ENCODE measurements around the gene RANBP9.

Gene RANBP9

GRCh38 chr6:13643125-13643524 is 68.5 kb downstream of the RANBP9 start:
- DNase-seq = no peak

- no peak for DNase-seq
Observed at GRCh38 chr6:13641315-13641714, 70.3 kb downstream of the RANBP9 start.

- DNase-seq = no peak
Observed at GRCh38 chr6:13638626-13639025, 73.0 kb downstream of the RANBP9 start.

- DNase-seq = no peak
Observed at GRCh38 chr6:13638014-13638413, 73.6 kb downstream of the RANBP9 start.

DNA sequence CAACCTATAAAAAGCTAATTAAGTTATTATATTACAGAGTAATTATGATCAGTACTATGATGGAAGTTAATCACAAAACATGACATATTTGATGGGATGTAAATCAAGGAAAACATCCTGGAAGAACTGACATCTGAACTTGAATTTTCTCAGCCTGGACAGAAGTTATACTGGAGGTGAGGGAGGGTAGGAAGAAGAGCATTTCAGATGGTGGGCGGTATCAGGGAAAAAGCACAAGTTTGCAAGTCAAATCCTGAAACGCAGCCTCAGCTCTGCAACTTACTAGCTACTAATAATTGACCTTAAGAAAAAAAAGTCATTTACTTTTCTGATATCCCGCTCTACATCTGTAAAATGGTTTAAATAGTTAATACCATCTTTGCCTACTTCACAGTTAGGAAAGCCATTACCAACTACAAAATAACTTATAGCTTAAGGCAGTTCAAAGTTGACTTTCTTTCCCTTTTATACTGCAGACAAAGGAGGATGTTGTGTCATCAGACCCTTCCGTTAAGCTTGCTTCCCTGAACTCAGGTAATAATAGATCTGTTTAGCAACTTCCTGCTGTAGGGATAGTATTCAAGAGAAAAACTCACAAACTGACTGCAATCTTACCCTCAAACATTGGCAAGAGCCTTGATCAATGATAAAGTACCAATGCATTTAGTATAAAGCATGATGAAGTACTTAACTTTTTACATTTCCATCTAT is 75.5 kb downstream of the RANBP9 start:
- no peak for DNase-seq

GRCh38 chr6:13633343-13633742 is 78.3 kb downstream of the RANBP9 start:
- no peak for DNase-seq

DNA sequence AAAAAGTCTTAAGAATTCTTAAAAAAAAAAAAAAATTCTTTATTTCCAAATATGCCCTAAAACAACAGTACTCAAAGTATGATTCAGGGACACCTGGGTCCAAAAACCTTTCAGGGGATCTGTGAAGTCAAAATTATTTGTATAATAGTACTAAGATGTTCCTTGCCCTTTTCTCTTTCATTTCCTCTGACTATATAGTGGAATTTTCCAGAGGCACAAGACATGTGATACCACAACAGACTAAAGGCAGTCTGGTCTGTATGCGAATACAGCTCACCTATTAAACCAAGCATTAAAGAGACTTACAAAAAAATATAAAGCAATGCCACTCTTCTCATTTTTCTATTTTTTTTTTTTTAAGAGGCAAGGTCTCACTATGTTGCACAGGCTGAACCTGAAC is 81.1 kb downstream of the RANBP9 start:
- DNase-seq = no peak

DNA sequence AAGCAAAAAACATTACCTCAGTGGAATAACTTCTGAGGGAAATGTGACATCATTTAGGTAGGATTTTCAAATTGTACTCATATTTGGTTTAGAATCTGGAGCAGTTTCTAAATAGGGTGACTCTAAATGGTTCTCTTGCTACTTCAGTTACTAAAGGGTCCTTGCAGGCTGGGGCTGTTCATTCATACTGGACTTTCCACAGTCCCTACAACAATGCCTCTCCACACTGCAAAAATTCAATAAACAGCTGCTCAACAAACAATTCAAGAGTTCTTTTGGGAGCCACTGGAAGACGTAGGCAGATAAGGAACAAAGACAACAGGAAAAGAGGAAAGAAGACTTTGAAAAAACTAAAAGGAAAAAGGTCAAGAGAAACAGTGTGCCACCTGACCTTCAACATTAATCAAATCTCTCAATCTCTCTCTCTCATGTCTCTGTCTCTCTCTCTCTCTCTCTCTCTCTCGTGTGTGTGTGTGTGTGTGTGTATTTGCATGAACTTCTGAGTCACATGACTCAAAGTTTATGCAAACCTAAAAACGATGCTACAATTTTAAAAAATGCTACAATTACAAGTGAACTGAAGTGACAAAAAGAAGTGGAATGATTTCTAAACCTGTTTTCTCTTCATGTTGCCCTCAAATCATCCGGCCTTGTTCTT is 82.0 kb downstream of the RANBP9 start:
- no peak for DNase-seq

GRCh38 chr6:13624871-13625288 is 86.8 kb downstream of the RANBP9 start:
- no peak for DNase-seq

GRCh38 chr6:13617066-13617465 is 94.6 kb downstream of the RANBP9 start:
- no peak for DNase-seq

DNA sequence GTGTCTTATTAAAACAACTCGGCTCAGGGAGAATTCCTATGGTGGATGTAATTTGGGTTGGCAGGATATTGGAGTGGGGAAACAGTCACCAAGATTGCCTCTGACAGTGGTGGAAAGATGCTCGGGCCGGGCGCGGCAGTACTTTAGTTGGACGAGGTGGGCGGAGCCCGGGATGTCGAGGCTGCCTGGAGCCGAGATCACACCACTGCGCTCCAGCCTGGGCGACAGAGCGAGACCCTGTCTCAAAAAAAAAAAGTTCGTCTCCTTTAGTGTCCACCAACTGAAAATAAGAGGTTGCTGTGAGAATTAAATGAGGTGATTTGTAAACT is 95.9 kb downstream of the RANBP9 start:
- DNase-seq = peak; percentile 62 to 63

- peak; percentile 99 for DNase-seq
Observed at GRCh38 chr6:13614926-13615791, 96.5 kb downstream of the RANBP9 start, which contains the start of gene NOL7. TSS of gene NOL7 (plus strand) at chr6:13615335. CDS start at chr6:13615359, 24 bp downstream.

DNA sequence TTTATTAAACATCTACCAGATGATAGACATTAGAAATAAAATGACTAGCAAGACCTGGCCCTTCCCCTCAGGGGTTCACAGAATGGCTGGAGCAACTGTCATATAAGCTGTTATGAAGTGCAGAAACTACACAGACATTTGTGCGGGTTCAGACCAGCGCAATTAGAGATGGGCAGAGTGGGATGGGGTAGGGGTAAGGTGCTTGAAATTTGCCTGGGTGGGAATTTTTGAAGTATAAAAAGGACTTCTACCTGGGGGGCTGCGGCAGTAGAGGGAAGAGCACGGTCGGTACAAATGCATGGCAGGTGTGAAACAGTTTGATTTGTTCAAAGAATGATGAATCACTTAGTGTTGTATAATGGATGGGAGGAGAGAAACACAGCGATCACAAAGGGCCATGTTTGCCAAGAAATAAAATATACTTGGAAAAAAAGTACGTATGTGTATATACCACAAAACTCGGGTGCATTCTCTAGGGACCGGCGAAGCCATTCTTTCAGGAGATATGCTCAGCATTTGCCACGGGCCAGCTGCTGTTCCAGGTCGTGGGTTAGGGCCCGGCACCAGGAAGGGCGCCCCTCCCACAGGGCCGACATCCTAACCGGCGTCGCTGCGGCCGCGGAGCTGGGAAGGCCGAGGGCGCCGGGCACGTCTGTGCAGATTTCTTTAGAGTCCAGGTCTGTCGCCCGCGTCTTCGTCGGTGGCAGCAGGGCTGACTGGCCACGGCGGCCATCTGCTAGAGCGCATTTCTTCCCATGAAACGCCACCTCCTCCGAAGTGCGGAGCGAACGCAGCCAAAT is 97.3 kb downstream of the RANBP9 start:
- DNase-seq = peak in 1 of 2 donors; percentile 54

DNA sequence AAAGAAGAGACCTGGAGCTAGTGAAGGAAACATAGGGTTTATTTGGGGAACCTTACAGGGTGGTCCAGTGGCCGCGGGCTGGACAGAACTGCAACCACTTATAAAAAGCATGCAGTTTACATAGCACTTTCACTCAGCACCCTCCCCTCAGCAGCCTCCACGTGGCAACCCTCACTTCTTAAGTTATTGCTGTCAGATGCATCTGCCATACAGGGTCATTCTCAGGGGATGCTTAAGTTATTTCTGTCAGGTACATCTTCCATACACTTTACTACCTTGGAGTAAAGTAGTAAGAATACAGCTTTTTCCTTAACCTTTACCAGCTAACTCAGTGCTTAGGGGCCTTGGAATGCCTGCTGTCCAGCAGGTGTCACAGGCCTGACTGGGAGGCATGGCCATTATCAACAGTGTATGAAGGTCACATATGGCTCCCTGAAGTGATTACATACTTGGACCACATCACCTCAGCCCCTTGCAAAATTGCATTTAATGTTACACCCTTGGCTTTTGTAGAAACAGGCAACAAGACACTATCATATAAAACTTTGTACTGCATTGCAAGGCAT is 98.5 kb downstream of the RANBP9 start:
- no peak for DNase-seq

DNA sequence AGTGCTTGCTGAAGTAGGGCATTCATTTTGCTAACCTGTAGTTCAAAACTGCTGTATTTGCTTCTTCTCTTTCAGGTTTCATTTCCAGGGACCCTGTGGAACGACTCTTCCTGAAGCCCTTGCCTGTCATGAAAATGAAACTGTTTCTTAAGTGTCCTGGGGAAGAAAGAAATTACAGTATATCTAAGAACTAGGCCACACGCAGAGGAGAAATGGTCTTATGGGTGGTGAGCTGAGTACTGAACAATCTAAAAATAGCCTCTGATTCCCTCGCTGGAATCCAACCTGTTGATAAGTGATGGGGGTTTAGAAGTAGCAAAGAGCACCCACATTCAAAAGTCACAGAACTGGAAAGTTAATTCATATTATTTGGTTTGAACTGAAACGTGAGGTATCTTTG is 99.9 kb downstream of the RANBP9 start:
- no peak for DNase-seq

- no peak for DNase-seq
Observed at GRCh38 chr6:13605634-13606033, 106.0 kb downstream of the RANBP9 start.

DNA sequence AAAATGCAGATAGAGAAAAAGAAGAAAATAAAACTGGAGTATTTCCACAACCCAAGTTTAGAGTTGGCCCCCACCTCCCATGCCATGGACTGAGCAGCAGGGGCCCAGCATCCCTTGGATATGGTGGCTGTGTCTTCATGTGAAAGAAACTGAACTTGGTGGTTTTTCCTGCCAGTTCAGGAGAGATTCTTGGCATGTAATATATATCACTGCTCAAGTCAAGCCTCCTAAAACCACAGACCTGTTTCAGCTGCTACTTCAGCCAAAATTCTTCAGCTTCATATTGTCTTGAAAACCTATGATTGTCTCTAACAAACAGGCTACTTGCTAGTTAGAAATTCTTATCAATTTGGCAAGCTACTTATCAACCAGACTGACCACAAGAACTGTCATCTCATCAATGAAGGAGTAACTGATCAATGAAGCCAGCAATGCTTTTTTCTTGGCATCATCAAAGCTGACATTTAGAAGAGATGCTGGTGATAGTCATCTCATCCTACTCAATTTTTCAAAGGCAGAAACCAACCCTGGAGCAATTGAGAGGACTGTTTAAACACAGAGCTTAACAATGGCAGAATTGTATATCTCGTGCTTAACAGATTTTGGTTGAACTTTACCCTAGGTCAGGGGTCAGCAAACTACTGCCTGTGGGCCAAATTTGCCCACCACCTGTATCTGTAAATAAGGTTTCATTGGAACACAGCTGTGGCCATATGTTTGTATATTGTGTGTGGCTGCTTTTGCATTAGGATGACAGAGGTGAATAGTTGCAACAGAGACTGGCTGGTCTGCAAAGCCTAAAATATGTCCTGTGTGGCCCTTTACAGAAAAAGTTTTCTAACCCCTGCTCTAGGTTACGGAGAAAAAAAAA is 106.9 kb downstream of the RANBP9 start:
- no peak for DNase-seq

GRCh38 chr6:13604135-13604534 is 107.5 kb downstream of the RANBP9 start:
- DNase-seq = no peak

GRCh38 chr6:13600036-13600435 is 111.6 kb downstream of the RANBP9 start:
- no peak for DNase-seq

- DNase-seq = no peak
Observed at GRCh38 chr6:13597073-13597472, 114.6 kb downstream of the RANBP9 start.

DNA sequence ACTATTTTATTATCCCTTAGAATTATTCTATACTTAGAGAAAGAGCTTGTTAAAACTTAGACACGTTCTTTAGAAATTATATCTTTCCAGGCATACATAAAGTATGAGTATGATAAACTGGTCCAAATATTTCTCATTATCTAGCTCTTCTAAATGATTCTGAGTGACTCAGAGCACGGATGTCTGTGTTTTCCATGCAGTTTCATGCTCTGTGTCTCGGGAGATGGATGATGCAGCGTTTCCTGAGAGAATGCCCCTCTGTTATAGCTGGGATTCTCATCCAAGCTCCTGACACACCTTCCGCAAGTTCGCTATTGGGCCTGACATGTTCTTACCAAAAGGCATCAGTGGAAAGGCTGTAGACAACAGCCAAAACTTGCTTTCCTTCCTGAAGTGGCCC is 117.9 kb downstream of the RANBP9 start:
- DNase-seq = no peak

- no peak for DNase-seq
Observed at GRCh38 chr6:13593103-13593502, 118.5 kb downstream of the RANBP9 start.
